Dedifferentiated amniotic fluid mesenchymal stem cell (primary cell): Measurements from ENCODE around the gene MDH2.
"Not testable (repeated sequence)": the region's sequence is repeated elsewhere in the genome, so short reads cannot be mapped to it uniquely, and the experiment has no call there.

Experiments used
- DNase-seq: peaks from one replicate; pipeline ENCODE4 v3.0.0-alpha.2; 2016; ENCODE audit errors: extremely low spot score

Gene MDH2

GRCh38 chr7:76108540-76109233, 60.8 kb downstream of the MDH2 start:
- DNase-seq, result no peak

- DNase-seq, result not testable (repeated sequence)
These were observed 65.2 kb downstream of the MDH2 start for GRCh38 chr7:76113042-76113630.

- not testable (repeated sequence) for DNase-seq
These were observed 66.8 kb downstream of the MDH2 start for GRCh38 chr7:76114742-76115141.
